Upper lobe of left lung (tissue), 4 donors: ENCODE measurements around the gene SRGAP3.

ENCODE experiments used
- EP300 ChIP-seq, 4 donors: sonication (generic); formaldehyde crosslinking; IDR thresholded peaks; one replicate each; pipeline ENCODE4 v1.5.1; 2017; ENCODE audit warnings: antibody characterized with exemption in 4 of 4, control low read depth in 2 of 4
- POLR2A ChIP-seq, 4 donors: fragments of 450-650 bp; IDR thresholded peaks; one replicate each; pipeline ENCODE4 v1.5.1; 2016 to 2017; ENCODE audit warnings: antibody characterized with exemption in 4 of 4, mild to moderate bottlenecking in 2 of 4
- POLR2AphosphoS5 ChIP-seq, 2 donors: sonication (generic); formaldehyde crosslinking; IDR thresholded peaks; one replicate each; pipeline ENCODE4 v1.5.1; 2017; ENCODE audit warnings: antibody characterized with exemption in 2 of 2
- TF ChIP-seq, protein P1 (sequence below), 6 experiments: fragments of 450-650 bp in 4 of 6; fragments of 200-600 bp in 2 of 6; sonication (generic) in 2 of 6; IDR thresholded peaks; one replicate each; pipeline ENCODE4 v1.5.1; 2016 to 2019; ENCODE audit warnings: antibody characterized with exemption in 6 of 6

- TF ChIP-seq, protein P1, sequence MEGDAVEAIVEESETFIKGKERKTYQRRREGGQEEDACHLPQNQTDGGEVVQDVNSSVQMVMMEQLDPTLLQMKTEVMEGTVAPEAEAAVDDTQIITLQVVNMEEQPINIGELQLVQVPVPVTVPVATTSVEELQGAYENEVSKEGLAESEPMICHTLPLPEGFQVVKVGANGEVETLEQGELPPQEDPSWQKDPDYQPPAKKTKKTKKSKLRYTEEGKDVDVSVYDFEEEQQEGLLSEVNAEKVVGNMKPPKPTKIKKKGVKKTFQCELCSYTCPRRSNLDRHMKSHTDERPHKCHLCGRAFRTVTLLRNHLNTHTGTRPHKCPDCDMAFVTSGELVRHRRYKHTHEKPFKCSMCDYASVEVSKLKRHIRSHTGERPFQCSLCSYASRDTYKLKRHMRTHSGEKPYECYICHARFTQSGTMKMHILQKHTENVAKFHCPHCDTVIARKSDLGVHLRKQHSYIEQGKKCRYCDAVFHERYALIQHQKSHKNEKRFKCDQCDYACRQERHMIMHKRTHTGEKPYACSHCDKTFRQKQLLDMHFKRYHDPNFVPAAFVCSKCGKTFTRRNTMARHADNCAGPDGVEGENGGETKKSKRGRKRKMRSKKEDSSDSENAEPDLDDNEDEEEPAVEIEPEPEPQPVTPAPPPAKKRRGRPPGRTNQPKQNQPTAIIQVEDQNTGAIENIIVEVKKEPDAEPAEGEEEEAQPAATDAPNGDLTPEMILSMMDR (IDR thresholded peaks at IDR 0.05), result no peak
- TF ChIP-seq EP300 (IDR thresholded peaks at IDR 0.05) (no peak), POLR2A (IDR thresholded peaks at IDR 0.05) (no peak), POLR2AphosphoS5 (IDR thresholded peaks at IDR 0.05) (no peak)
Observed at GRCh38 chr3:8992854-8993253, 256.6 kb downstream of the SRGAP3 start.
